GM12872 (cell line): ENCODE measurements around the gene UTS2B.

Experiments
- CTCF ChIP-seq: IDR thresholded peaks from 3 replicates; pipeline ENCODE4 v1.5.1; 2011; ENCODE audit warnings: low read depth, mild to moderate bottlenecking, low read length, moderate library complexity; ENCODE audit not compliant: insufficient read depth

The UTS2B gene

GRCh38 chr3:191235331-191236314 lies 94.7 kb downstream of the UTS2B start:
- TF ChIP-seq CTCF, result no peak

- no peak for TF ChIP-seq CTCF
These were observed 96.1 kb downstream of the UTS2B start for GRCh38 chr3:191234216-191234615.

- no peak for TF ChIP-seq CTCF
These were observed 102.8 kb downstream of the UTS2B start for GRCh38 chr3:191227541-191227940.

GRCh38 chr3:191221638-191222037 lies 108.7 kb downstream of the UTS2B start:
- no peak for TF ChIP-seq CTCF

GRCh38 chr3:191220908-191221307 lies 109.4 kb downstream of the UTS2B start:
- no peak; the same call in 2 of the 3 replicates for TF ChIP-seq CTCF

- no peak for TF ChIP-seq CTCF
These were observed 113.0 kb downstream of the UTS2B start for GRCh38 chr3:191217301-191217700.
